MCF 10A (cell line): ENCODE results near the gene CEP112. TPM values are rescaled to one million over a fixed set of nuclear protein-coding genes. Genes with fewer than 3 reads are reported as not detected.

Experiments used
- BruUV-seq: library from RNA; stranded (reverse); fragments of 400-500 nt; replicated peaks from 2 replicates; lab custom pipeline; 2021; lab: Mats Ljungman, UMichigan
- CTCF ChIA-PET: fragments of 300-600 bp; sonication (Branson Sonifier 250); formaldehyde crosslinking; extraction: SDS; loops from one replicate; lab custom pipeline; 2021; ENCODE audit warnings: antibody characterized with exemption, inconsistent platforms; lab: Yijun Ruan, JAX
- POLR2A ChIA-PET: fragments of 300-600, 350-650 bp; sonication (Branson Sonifier 250); formaldehyde crosslinking; extraction: SDS; loops from one replicate; lab custom pipeline; 2020; ENCODE audit warnings: antibody characterized with exemption, inconsistent platforms; lab: Yijun Ruan, JAX
- DNase-seq: peaks from one replicate; pipeline ENCODE4 v3.0.0-alpha.2; 2018; ENCODE audit not compliant: unreplicated experiment
- H3K27ac Mint-ChIP-seq: one replicate; pipeline ENCODE4 v1.8.0; 2022; ENCODE audit warnings: mild to moderate bottlenecking, low read depth, mixed read lengths; ENCODE audit not compliant: unreplicated experiment
- H3K27me3 Mint-ChIP-seq: one replicate; pipeline ENCODE4 v1.8.0; 2022; ENCODE audit warnings: mixed read lengths; ENCODE audit not compliant: insufficient read depth, unreplicated experiment
- H3K36me3 Mint-ChIP-seq: one replicate; pipeline ENCODE4 v1.8.0; 2022; ENCODE audit warnings: mild to moderate bottlenecking, moderate library complexity, mixed read lengths; ENCODE audit not compliant: insufficient read depth, unreplicated experiment
- H3K4me1 Mint-ChIP-seq: one replicate; pipeline ENCODE4 v1.8.0; 2022; ENCODE audit warnings: mixed read lengths; ENCODE audit not compliant: insufficient read depth, unreplicated experiment
- H3K4me3 Mint-ChIP-seq: one replicate; pipeline ENCODE4 v1.8.0; 2022; ENCODE audit warnings: mild to moderate bottlenecking, moderate library complexity, mixed read lengths; ENCODE audit not compliant: unreplicated experiment
- H3K9me3 Mint-ChIP-seq: one replicate; pipeline ENCODE4 v1.8.0; 2022; ENCODE audit warnings: mixed read lengths; ENCODE audit not compliant: unreplicated experiment
- CTCF ChIP-seq: fragments of 200-600 bp; IDR thresholded peaks from one replicate; pipeline ENCODE4 v1.8.0; 2022; ENCODE audit warnings: antibody characterized with exemption, mild to moderate bottlenecking; ENCODE audit not compliant: unreplicated experiment
- intact Hi-C: fragments of 100-400 bp; cut with micrococcal nuclease; formaldehyde crosslinking; loops from 2 replicates; pipeline ENCODE4 v1.14.1; 2022
- total RNA-seq: library from RNA; stranded (reverse); gene quantifications from 2 replicates; pipeline ENCODE4 v1.2.3, GENCODE V29; 2022

The CEP112 gene
- total RNA-seq, 1 experiment from 2014 or later, result 8.1 TPM

- no peak for DNase-seq
- intact Hi-C loops, result no loop called here
- H3K4me3 Mint-ChIP-seq, result no peak overlapping the region
- ChIA-PET CTCF (no interaction called here), POLR2A (interaction anchor here (1.2 kb wide), 1 partner anchor 14 kb away, joined by 4 read pairs; no protein-coding TSS in a partner anchor)
- TF ChIP-seq CTCF, result no peak
- no peaks in the 10 kb centered on the region for H3K9me3 Mint-ChIP-seq
- H3K36me3 Mint-ChIP-seq, result no peaks in the 10 kb centered on the region
- no peaks in the 10 kb centered on the region for H3K4me1 Mint-ChIP-seq
- H3K27ac Mint-ChIP-seq, result no peak overlapping the region
- no TSS peak for BruUV-seq
- H3K27me3 Mint-ChIP-seq, result no peaks in the 10 kb centered on the region
Observed at GRCh38 chr17:65868881-65869280, 323.1 kb downstream of the CEP112 start.

- no peak for DNase-seq
- no TSS peak for BruUV-seq
- Mint-ChIP-seq H3K27ac (no peak overlapping the region), H3K36me3 (no peaks in the 10 kb centered on the region), H3K27me3 (no peaks in the 10 kb centered on the region), H3K4me3 (no peak overlapping the region), H3K9me3 (no peaks in the 10 kb centered on the region), H3K4me1 (no peaks in the 10 kb centered on the region)
- ChIA-PET POLR2A (no interaction called here), CTCF (interaction anchor here (0.5 kb wide), 1 partner anchor 377 kb away, joined by 3 read pairs; no protein-coding TSS in a partner anchor)
- intact Hi-C loops, result no loop called here
- no peak for TF ChIP-seq CTCF
Observed at GRCh38 chr17:65867014-65867413, 324.9 kb downstream of the CEP112 start.

GRCh38 chr17:65865715-65866425 is 326.1 kb downstream of the CEP112 start:
- Mint-ChIP-seq H3K9me3 (no peaks in the 10 kb centered on the region), H3K36me3 (no peaks in the 10 kb centered on the region), H3K27me3 (no peaks in the 10 kb centered on the region), H3K4me3 (no peak overlapping the region), H3K27ac (no peak overlapping the region), H3K4me1 (no peaks in the 10 kb centered on the region)
- CTCF ChIA-PET, result interaction anchor here (0.5 kb wide), 1 partner anchor 1946 kb away, joined by 4 read pairs; no protein-coding TSS in a partner anchor
- no peak for DNase-seq
- POLR2A ChIA-PET, result interaction anchor here (1.0 kb wide), 1 partner anchor 20 kb away, joined by 3 read pairs; no protein-coding TSS in a partner anchor
- no peak for TF ChIP-seq CTCF
- no TSS peak for BruUV-seq
- intact Hi-C loops, result no loop called here

GRCh38 chr17:65864394-65864793 is 327.5 kb downstream of the CEP112 start:
- no peak overlapping the region for H3K4me3 Mint-ChIP-seq
- TF ChIP-seq CTCF, result no peak
- BruUV-seq, result no TSS peak
- no peak for DNase-seq
- CTCF ChIA-PET, result no interaction called here
- intact Hi-C loops, result no loop called here
- H3K27ac Mint-ChIP-seq, result no peak overlapping the region
- H3K9me3 Mint-ChIP-seq, result no peaks in the 10 kb centered on the region
- no peaks in the 10 kb centered on the region for H3K4me1 Mint-ChIP-seq
- no peaks in the 10 kb centered on the region for H3K27me3 Mint-ChIP-seq
- no peaks in the 10 kb centered on the region for H3K36me3 Mint-ChIP-seq
- POLR2A ChIA-PET, result no interaction called here
